Neural progenitor cell (in vitro differentiated cells): Measurements from ENCODE around the gene MCF2L2.

Experiments used
- EZH2 ChIP-seq: fragments of 200-600 bp; sonication (generic); IDR thresholded peaks from 2 replicates; pipeline ENCODE4 v1.6.1; 2017; ENCODE audit warnings: antibody characterized with exemption, mild to moderate bottlenecking, moderate library complexity
- TF ChIP-seq, protein P1 (sequence below): fragments of 200-600 bp; sonication (generic); IDR thresholded peaks from 2 replicates; pipeline ENCODE4 v1.5.1; 2017; ENCODE audit warnings: antibody characterized with exemption, mild to moderate bottlenecking

DNA sequence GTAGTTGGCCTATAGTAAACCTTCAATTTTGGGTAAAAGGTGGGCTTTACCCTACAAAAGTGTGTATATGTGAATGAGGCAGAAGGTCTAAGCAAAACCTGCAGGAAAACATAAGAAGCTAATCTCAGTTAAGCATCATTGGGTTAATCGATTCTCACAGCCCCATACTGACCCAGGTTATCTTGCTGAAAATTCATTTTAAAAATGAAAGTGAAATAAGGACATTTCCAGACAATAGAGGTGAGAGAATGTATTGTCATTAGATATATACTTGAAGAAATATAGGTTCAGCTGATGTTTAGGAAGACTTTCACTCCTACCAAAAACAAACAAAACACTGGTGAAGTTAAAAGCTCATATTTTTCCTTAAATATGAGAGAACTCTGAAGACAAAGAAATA, 85.6 kb downstream of the MCF2L2 start:
- TF ChIP-seq, protein P1, sequence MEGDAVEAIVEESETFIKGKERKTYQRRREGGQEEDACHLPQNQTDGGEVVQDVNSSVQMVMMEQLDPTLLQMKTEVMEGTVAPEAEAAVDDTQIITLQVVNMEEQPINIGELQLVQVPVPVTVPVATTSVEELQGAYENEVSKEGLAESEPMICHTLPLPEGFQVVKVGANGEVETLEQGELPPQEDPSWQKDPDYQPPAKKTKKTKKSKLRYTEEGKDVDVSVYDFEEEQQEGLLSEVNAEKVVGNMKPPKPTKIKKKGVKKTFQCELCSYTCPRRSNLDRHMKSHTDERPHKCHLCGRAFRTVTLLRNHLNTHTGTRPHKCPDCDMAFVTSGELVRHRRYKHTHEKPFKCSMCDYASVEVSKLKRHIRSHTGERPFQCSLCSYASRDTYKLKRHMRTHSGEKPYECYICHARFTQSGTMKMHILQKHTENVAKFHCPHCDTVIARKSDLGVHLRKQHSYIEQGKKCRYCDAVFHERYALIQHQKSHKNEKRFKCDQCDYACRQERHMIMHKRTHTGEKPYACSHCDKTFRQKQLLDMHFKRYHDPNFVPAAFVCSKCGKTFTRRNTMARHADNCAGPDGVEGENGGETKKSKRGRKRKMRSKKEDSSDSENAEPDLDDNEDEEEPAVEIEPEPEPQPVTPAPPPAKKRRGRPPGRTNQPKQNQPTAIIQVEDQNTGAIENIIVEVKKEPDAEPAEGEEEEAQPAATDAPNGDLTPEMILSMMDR, result no peak
- TF ChIP-seq EZH2, result no peak
